ENCODE data around the gene IPO11.

IPO11 gene

DNA sequence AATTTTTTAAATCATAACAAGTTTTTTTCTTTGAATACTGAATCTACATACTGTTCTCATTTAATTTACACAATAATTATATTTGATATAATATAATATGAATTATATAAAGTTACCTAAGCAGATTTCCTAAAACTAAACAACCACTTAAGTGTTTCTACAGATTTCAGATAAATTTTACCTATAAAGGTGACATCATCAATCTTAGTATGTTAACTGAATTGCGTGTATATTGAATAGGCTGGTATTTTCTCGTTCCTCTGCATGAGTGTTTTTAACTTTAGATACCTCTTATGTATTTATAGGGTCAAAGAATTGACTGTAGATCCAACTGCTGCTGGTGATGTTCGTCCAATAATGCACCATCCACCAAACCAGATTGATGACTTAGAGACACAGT lies 39.2 kb upstream of the IPO11 start:
- peaks cover 5% of the 10 kb centered on the region; the same call in 1 of the 2 replicates for H3F3A ChIP-seq (ENCODE audit: insufficient read depth)
- H3K9ac ChIP-seq (ENCODE audit: low read length), result no peak overlapping the region
- no peaks in the 10 kb centered on the region for H3K79me2 ChIP-seq (ENCODE audit: insufficient read depth, low read length)
- H3K27ac ChIP-seq (ENCODE audit: low read depth, low read length), result no peak overlapping the region
- H3K9me2 ChIP-seq (replicated peaks; ENCODE audit: insufficient read depth, low read length), result no peaks in the 10 kb centered on the region
- peaks cover 57% of the 10 kb centered on the region; the same call in 1 of the 2 replicates for H3K36me3 ChIP-seq (ENCODE audit: low read length)
- H3K4me3 ChIP-seq (ENCODE audit: insufficient read depth, low read length, poor library complexity, severe bottlenecking), result no peak overlapping the region
- no peak overlapping the region for H2AFZ ChIP-seq (ENCODE audit: low read depth, low read length, severe bottlenecking)
- no peak overlapping the region for H3K4me2 ChIP-seq (ENCODE audit: low read depth, low read length, poor library complexity, severe bottlenecking)
- H3K9me3 ChIP-seq (ENCODE audit: insufficient read depth, low read length), result no peaks in the 10 kb centered on the region
- TF ChIP-seq, protein P1, sequence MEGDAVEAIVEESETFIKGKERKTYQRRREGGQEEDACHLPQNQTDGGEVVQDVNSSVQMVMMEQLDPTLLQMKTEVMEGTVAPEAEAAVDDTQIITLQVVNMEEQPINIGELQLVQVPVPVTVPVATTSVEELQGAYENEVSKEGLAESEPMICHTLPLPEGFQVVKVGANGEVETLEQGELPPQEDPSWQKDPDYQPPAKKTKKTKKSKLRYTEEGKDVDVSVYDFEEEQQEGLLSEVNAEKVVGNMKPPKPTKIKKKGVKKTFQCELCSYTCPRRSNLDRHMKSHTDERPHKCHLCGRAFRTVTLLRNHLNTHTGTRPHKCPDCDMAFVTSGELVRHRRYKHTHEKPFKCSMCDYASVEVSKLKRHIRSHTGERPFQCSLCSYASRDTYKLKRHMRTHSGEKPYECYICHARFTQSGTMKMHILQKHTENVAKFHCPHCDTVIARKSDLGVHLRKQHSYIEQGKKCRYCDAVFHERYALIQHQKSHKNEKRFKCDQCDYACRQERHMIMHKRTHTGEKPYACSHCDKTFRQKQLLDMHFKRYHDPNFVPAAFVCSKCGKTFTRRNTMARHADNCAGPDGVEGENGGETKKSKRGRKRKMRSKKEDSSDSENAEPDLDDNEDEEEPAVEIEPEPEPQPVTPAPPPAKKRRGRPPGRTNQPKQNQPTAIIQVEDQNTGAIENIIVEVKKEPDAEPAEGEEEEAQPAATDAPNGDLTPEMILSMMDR (IDR thresholded peaks at IDR 0.05; ENCODE audit: insufficient read depth, low read length, poor library complexity, severe bottlenecking), result no peak
- TF ChIP-seq EZH2phosphoT487 (conservative IDR thresholded peaks at IDR 0.05; ENCODE audit: low read length), result no peak
- H3K27me3 ChIP-seq (ENCODE audit: low read length), result no peaks in the 10 kb centered on the region
- no peaks in the 10 kb centered on the region for H4K20me1 ChIP-seq (ENCODE audit: low read depth, low read length)

DNA sequence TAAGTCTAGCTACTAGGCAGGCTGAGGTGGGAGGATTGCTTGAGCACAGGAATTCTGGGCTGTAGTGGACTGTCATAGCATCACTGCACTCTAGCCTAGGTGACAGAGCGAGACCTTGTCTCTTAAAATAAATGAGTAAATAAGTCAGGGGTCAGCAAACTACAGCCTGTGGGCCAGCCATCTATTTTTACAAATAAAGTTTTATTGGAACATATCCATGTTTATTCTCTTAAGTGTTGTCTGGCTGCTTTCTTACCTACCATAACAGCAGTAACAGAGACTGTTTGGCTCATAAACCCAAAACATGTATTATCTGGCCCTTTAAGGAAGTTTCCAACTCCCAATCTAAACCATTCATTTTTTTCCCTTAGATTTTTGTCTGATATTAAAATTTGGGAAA lies 38.5 kb upstream of the IPO11 start:
- Histone ChIP-seq H3K79me2 (ENCODE audit: insufficient read depth, low read length) (no peaks in the 10 kb centered on the region), H3K9me2 (replicated peaks; ENCODE audit: insufficient read depth, low read length) (no peaks in the 10 kb centered on the region), H3K27ac (ENCODE audit: low read depth, low read length) (no peak overlapping the region), H2AFZ (ENCODE audit: low read depth, low read length, severe bottlenecking) (no peak overlapping the region), H3K4me3 (ENCODE audit: insufficient read depth, low read length, poor library complexity, severe bottlenecking) (no peak overlapping the region), H3K4me2 (ENCODE audit: low read depth, low read length, poor library complexity, severe bottlenecking) (no peak overlapping the region), H3K9ac (ENCODE audit: low read length) (no peak overlapping the region), H3K36me3 (ENCODE audit: low read length) (peaks cover 59% of the 10 kb centered on the region; the same call in 1 of the 2 replicates), H4K20me1 (ENCODE audit: low read depth, low read length) (no peaks in the 10 kb centered on the region), H3K9me3 (ENCODE audit: insufficient read depth, low read length) (no peaks in the 10 kb centered on the region), H3K27me3 (ENCODE audit: low read length) (no peaks in the 10 kb centered on the region), H3F3A (ENCODE audit: insufficient read depth) (peaks cover 5% of the 10 kb centered on the region; the same call in 1 of the 2 replicates)
- no peak for TF ChIP-seq EZH2phosphoT487 (conservative IDR thresholded peaks at IDR 0.05; ENCODE audit: low read length)
- TF ChIP-seq, protein P1 (IDR thresholded peaks at IDR 0.05; ENCODE audit: insufficient read depth, low read length, poor library complexity, severe bottlenecking), result no peak

DNA sequence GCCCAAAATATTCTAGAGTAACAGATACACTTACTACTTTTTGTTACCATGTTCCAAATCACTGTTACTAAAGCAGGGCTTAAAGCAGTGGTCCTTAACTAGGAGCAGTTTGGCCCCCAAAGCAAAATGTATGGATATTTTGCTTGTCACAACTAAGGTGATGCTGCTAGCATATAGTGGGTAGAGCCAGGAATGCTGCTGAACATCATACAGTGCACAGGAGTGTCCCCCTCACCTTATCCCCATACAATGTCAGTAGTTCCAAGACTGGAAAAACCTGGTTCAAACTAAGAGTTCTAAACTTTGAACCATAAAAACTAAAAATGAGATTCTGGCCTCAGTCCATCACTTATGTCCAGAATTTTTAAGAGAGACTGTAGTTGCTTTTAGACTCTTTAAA lies 36.9 kb upstream of the IPO11 start:
- H3K27ac ChIP-seq (ENCODE audit: low read depth, low read length), result no peak overlapping the region
- H3K79me2 ChIP-seq (ENCODE audit: insufficient read depth, low read length), result no peaks in the 10 kb centered on the region
- H3K9me3 ChIP-seq (ENCODE audit: insufficient read depth, low read length), result no peaks in the 10 kb centered on the region
- H3K9ac ChIP-seq (ENCODE audit: low read length), result no peak overlapping the region
- H3K4me2 ChIP-seq (ENCODE audit: low read depth, low read length, poor library complexity, severe bottlenecking), result no peak overlapping the region
- no peak overlapping the region for H3K4me3 ChIP-seq (ENCODE audit: insufficient read depth, low read length, poor library complexity, severe bottlenecking)
- TF ChIP-seq, protein P1 (IDR thresholded peaks at IDR 0.05; ENCODE audit: insufficient read depth, low read length, poor library complexity, severe bottlenecking), result no peak
- no peak for TF ChIP-seq EZH2phosphoT487 (conservative IDR thresholded peaks at IDR 0.05; ENCODE audit: low read length)
- no peak overlapping the region for H2AFZ ChIP-seq (ENCODE audit: low read depth, low read length, severe bottlenecking)
- no peaks in the 10 kb centered on the region for H3K27me3 ChIP-seq (ENCODE audit: low read length)
- no peaks in the 10 kb centered on the region for H3K9me2 ChIP-seq (replicated peaks; ENCODE audit: insufficient read depth, low read length)
- H3F3A ChIP-seq (ENCODE audit: insufficient read depth), result peaks cover 8% of the 10 kb centered on the region; the same call in 1 of the 2 replicates
- H4K20me1 ChIP-seq (ENCODE audit: low read depth, low read length), result no peaks in the 10 kb centered on the region
- H3K36me3 ChIP-seq (ENCODE audit: low read length), result peaks cover 60% of the 10 kb centered on the region; the same call in 1 of the 2 replicates
